Stomach (tissue), 4 donors: ENCODE measurements around the gene DENND2A.

Experiments used
- CTCF ChIP-seq, 7 experiments: fragments of 450-650 bp in 4 of 7; fragments of 200-600 bp in 3 of 7; sonication (generic) in 3 of 7; IDR thresholded peaks; one replicate each; pipeline ENCODE4 v1.5.1; 2016 to 2019; ENCODE audit warnings: antibody characterized with exemption in 7 of 7, control low read depth in 2 of 7, mild to moderate bottlenecking in 1 of 7
- POLR2A ChIP-seq, 4 donors: fragments of 450-650 bp; IDR thresholded peaks; one replicate each; pipeline ENCODE4 v1.6.1; 2016; ENCODE audit warnings: antibody characterized with exemption in 4 of 4, control low read depth in 2 of 4, mild to moderate bottlenecking in 1 of 4, moderate library complexity in 1 of 4

- TF ChIP-seq POLR2A (IDR thresholded peaks at IDR 0.05) (no peak), CTCF (IDR thresholded peaks at IDR 0.05) (no peak)
Measured at GRCh38 chr7:140593672-140593982, 47.0 kb downstream of the DENND2A start.
